GM21447 (cell line): ENCODE data around the gene GATA1.

Experiments used
- ATAC-seq: cut with Tn5 transposase; IDR thresholded peaks from one replicate; pipeline ENCODE4 v1.9.1; 2021; ENCODE audit not compliant: unreplicated experiment

GATA1 gene

GRCh38 chrX:48784726-48785125 is 1.7 kb upstream of the GATA1 start:
- ATAC-seq: no peak

- ATAC-seq: no peak
These were observed 1.2 kb upstream of the GATA1 start for GRCh38 chrX:48785186-48785539.

- ATAC-seq: no peak
These were observed 713 bp upstream of the GATA1 start for GRCh38 chrX:48785540-48786214.

- ATAC-seq: no peak
These were observed 575 bp downstream of the GATA1 start for GRCh38 chrX:48786825-48787504.

- no peak for ATAC-seq
These were observed 1.4 kb downstream of the GATA1 start for GRCh38 chrX:48787505-48788443.

GRCh38 chrX:48789366-48790220 is 3.2 kb downstream of the GATA1 start:
- no peak for ATAC-seq

- no peak for ATAC-seq
These were observed 4.1 kb downstream of the GATA1 start for GRCh38 chrX:48790477-48790876.

- ATAC-seq: no peak
These were observed 4.9 kb downstream of the GATA1 start for GRCh38 chrX:48791063-48791820.

- ATAC-seq: no peak
These were observed 5.8 kb downstream of the GATA1 start for GRCh38 chrX:48792219-48792618.

- no peak for ATAC-seq
These were observed 7.5 kb downstream of the GATA1 start for GRCh38 chrX:48793935-48794334.

GRCh38 chrX:48794340-48794910 is 8.0 kb downstream of the GATA1 start:
- ATAC-seq: no peak

GRCh38 chrX:48794911-48795515 is 8.6 kb downstream of the GATA1 start:
- ATAC-seq: no peak

GRCh38 chrX:48798318-48798717 is 11.9 kb downstream of the GATA1 start:
- ATAC-seq: no peak

GRCh38 chrX:48800574-48801279 is 14.3 kb downstream of the GATA1 start:
- ATAC-seq: no peak

- ATAC-seq: peak; percentile 91
These were observed 15.1 kb downstream of the GATA1 start, which contains the start of gene HDAC6 for GRCh38 chrX:48801280-48802088. TSS of gene HDAC6 (plus strand) at chrX:48802067. CDS start at chrX:48802693, 626 bp downstream.

- peak; percentile 44 for ATAC-seq
These were observed 15.9 kb downstream of the GATA1 start for GRCh38 chrX:48802089-48802904.

- no peak for ATAC-seq
These were observed 16.5 kb downstream of the GATA1 start for GRCh38 chrX:48802905-48803200.
